K562 (cell line): Measurements from ENCODE around the gene BRINP2.

Source experiments
- ARHGAP35 ChIP-seq: fragments of 450-650 bp; IDR thresholded peaks from 2 replicates; pipeline ENCODE4 v1.6.1; 2018; ENCODE audit not compliant: partially characterized antibody
- CC2D1A ChIP-seq: fragments of 450-650 bp; IDR thresholded peaks from 2 replicates; pipeline ENCODE4 v1.6.1; 2017; ENCODE audit warnings: mild to moderate bottlenecking
- IRF2 ChIP-seq: sonication (generic); formaldehyde crosslinking; IDR thresholded peaks from 2 replicates; pipeline ENCODE4 v1.8.1; 2022; ENCODE audit warnings: mild to moderate bottlenecking, missing genetic modification reagents
- MAFG ChIP-seq: fragments of 450-650 bp; conservative IDR thresholded peaks from 2 replicates; pipeline ENCODE4 v1.6.1; 2016; ENCODE audit warnings: missing genetic modification characterization, missing compliant biosample characterization
- POLR2A ChIP-seq: fragments of 450-650 bp; conservative IDR thresholded peaks from 2 replicates; pipeline ENCODE4 v1.6.1; 2016
- POLR2AphosphoS5 ChIP-seq: IDR thresholded peaks from 2 replicates; pipeline ENCODE4 v1.6.1; 2011; ENCODE audit warnings: mild to moderate bottlenecking, low read depth, low read length, moderate library complexity; ENCODE audit not compliant: control insufficient read depth, insufficient read depth
- RAD21 ChIP-seq, 2 experiments: fragments of 250-450 bp in 1 of 2; fragments of 450-650 bp in 1 of 2; sonication (Bioruptor Pico) in 1 of 2; formaldehyde crosslinking in 1 of 2; IDR thresholded peaks in 1 of 2; conservative IDR thresholded peaks in 1 of 2; 2 replicates each; pipeline versions ENCODE4 v1.4.0 to v1.8.0; 2020 to 2022; ENCODE audit warnings: mild to moderate bottlenecking in 2 of 2, moderate library complexity in 1 of 2
- ZNF274 ChIP-seq: IDR thresholded peaks from 2 replicates; pipeline ENCODE4 v1.6.1; 2011; ENCODE audit warnings: low read depth, mild to moderate bottlenecking, low read length, moderate library complexity, borderline replicate concordance
- ZNF445 ChIP-seq: fragments of 250-450 bp; sonication (Bioruptor Pico); IDR thresholded peaks from 2 replicates; pipeline ENCODE4 v1.4.0; 2020; ENCODE audit warnings: low read depth, mild to moderate bottlenecking, moderate library complexity
- ZZZ3 ChIP-seq: fragments of 450-650 bp; IDR thresholded peaks from 2 replicates; pipeline ENCODE4 v1.6.1; 2016; ENCODE audit warnings: antibody characterized with exemption, mild to moderate bottlenecking, moderate library complexity
- TF ChIP-seq, protein P1 (sequence below), 3 experiments: IDR thresholded peaks in 2 of 3; conservative IDR thresholded peaks in 1 of 3; 2 replicates each; pipeline ENCODE4 v1.5.1; 2011 to 2012; ENCODE audit warnings: low read length in 3 of 3, mild to moderate bottlenecking in 3 of 3, control low read depth in 2 of 3, improper control_type of control experiment in 1 of 3, inconsistent platforms in 1 of 3, low read depth in 1 of 3, mixed read lengths in 1 of 3, moderate library complexity in 1 of 3; ENCODE audit not compliant: insufficient read depth in 2 of 3
- TF ChIP-seq, protein P2 (sequence below): sonication (generic); formaldehyde crosslinking; IDR thresholded peaks from 2 replicates; pipeline ENCODE4 v1.8.0; 2022; ENCODE audit warnings: mild to moderate bottlenecking, missing genetic modification reagents
- TF ChIP-seq, protein P3 (sequence below): sonication (generic); formaldehyde crosslinking; IDR thresholded peaks from 2 replicates; pipeline ENCODE4 v1.9.0; 2022; ENCODE audit warnings: mild to moderate bottlenecking, missing genetic modification reagents

DNA sequence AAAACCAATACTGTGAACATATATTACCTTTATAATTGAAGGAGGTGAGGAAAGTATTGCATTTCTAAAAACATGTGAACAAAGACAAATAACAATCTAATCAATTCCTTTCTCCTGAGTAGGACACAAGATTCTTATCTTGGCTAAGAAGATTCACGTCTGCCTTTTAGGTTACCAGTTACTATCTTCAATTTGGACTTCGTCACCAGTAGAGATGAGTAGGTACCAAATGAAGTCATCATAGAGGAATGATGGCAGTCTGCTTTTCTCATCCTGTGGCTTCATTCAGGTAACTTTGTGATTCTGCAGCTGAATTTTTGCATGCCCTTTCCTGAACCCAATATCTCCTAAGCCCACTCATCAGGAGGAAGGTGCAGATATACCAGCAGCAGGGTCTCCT is 38.6 kb upstream of the BRINP2 start:
- TF ChIP-seq ZNF445 (no peak), MAFG (tag) (no peak), POLR2AphosphoS5 (no peak), POLR2A (no peak), CC2D1A (no peak), RAD21 (CRISPR knock-in tag; conservative IDR thresholded peaks at IDR 0.05 in 1 of 2, IDR thresholded peaks at IDR 0.05 in 1 of 2) (no peak), ZNF274 (no peak), IRF2 (CRISPR knock-in tag) (no peak), ZZZ3 (no peak), ARHGAP35 (no peak)
- TF ChIP-seq, protein P1, sequence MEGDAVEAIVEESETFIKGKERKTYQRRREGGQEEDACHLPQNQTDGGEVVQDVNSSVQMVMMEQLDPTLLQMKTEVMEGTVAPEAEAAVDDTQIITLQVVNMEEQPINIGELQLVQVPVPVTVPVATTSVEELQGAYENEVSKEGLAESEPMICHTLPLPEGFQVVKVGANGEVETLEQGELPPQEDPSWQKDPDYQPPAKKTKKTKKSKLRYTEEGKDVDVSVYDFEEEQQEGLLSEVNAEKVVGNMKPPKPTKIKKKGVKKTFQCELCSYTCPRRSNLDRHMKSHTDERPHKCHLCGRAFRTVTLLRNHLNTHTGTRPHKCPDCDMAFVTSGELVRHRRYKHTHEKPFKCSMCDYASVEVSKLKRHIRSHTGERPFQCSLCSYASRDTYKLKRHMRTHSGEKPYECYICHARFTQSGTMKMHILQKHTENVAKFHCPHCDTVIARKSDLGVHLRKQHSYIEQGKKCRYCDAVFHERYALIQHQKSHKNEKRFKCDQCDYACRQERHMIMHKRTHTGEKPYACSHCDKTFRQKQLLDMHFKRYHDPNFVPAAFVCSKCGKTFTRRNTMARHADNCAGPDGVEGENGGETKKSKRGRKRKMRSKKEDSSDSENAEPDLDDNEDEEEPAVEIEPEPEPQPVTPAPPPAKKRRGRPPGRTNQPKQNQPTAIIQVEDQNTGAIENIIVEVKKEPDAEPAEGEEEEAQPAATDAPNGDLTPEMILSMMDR (IDR thresholded peaks at IDR 0.05 in 2 of 3, conservative IDR thresholded peaks at IDR 0.05 in 1 of 3; ENCODE audit: insufficient read depth in 2 of 3, low read depth in 1 of 3, low read length in 3 of 3), result no peak
- TF ChIP-seq, protein P2, sequence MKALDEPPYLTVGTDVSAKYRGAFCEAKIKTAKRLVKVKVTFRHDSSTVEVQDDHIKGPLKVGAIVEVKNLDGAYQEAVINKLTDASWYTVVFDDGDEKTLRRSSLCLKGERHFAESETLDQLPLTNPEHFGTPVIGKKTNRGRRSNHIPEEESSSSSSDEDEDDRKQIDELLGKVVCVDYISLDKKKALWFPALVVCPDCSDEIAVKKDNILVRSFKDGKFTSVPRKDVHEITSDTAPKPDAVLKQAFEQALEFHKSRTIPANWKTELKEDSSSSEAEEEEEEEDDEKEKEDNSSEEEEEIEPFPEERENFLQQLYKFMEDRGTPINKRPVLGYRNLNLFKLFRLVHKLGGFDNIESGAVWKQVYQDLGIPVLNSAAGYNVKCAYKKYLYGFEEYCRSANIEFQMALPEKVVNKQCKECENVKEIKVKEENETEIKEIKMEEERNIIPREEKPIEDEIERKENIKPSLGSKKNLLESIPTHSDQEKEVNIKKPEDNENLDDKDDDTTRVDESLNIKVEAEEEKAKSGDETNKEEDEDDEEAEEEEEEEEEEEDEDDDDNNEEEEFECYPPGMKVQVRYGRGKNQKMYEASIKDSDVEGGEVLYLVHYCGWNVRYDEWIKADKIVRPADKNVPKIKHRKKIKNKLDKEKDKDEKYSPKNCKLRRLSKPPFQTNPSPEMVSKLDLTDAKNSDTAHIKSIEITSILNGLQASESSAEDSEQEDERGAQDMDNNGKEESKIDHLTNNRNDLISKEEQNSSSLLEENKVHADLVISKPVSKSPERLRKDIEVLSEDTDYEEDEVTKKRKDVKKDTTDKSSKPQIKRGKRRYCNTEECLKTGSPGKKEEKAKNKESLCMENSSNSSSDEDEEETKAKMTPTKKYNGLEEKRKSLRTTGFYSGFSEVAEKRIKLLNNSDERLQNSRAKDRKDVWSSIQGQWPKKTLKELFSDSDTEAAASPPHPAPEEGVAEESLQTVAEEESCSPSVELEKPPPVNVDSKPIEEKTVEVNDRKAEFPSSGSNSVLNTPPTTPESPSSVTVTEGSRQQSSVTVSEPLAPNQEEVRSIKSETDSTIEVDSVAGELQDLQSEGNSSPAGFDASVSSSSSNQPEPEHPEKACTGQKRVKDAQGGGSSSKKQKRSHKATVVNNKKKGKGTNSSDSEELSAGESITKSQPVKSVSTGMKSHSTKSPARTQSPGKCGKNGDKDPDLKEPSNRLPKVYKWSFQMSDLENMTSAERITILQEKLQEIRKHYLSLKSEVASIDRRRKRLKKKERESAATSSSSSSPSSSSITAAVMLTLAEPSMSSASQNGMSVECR (CRISPR knock-in tag), result no peak
- TF ChIP-seq, protein P3, sequence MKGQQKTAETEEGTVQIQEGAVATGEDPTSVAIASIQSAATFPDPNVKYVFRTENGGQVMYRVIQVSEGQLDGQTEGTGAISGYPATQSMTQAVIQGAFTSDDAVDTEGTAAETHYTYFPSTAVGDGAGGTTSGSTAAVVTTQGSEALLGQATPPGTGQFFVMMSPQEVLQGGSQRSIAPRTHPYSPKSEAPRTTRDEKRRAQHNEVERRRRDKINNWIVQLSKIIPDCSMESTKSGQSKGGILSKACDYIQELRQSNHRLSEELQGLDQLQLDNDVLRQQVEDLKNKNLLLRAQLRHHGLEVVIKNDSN (CRISPR knock-in tag), result no peak
